GM21737 (cell line): Measurements from ENCODE around the gene B4GALT6.

Source experiments
- ATAC-seq: cut with Tn5 transposase; IDR thresholded peaks from one replicate; pipeline ENCODE4 v1.9.1; 2021; ENCODE audit warnings: mild to moderate bottlenecking, moderate library complexity; ENCODE audit not compliant: unreplicated experiment

Gene B4GALT6

GRCh38 chr18:31634331-31634713 lies 50.1 kb downstream of the B4GALT6 start:
- ATAC-seq = peak; percentile 97

- ATAC-seq = peak; percentile 14
These were observed 50.7 kb downstream of the B4GALT6 start for GRCh38 chr18:31633392-31634330.

GRCh38 chr18:31632356-31632755 lies 52.0 kb downstream of the B4GALT6 start:
- no peak for ATAC-seq

GRCh38 chr18:31631526-31631925 lies 52.9 kb downstream of the B4GALT6 start:
- ATAC-seq = no peak

GRCh38 chr18:31630549-31630948 lies 53.8 kb downstream of the B4GALT6 start:
- no peak for ATAC-seq

- no peak for ATAC-seq
These were observed 58.0 kb downstream of the B4GALT6 start for GRCh38 chr18:31626409-31626808.

GRCh38 chr18:31624892-31625640 lies 59.3 kb downstream of the B4GALT6 start:
- ATAC-seq = no peak

GRCh38 chr18:31619291-31619690 lies 65.1 kb downstream of the B4GALT6 start:
- no peak for ATAC-seq

GRCh38 chr18:31618801-31619200 lies 65.6 kb downstream of the B4GALT6 start:
- no peak for ATAC-seq

GRCh38 chr18:31617031-31617717 lies 67.2 kb downstream of the B4GALT6 start:
- no peak for ATAC-seq

GRCh38 chr18:31616586-31616985 lies 67.8 kb downstream of the B4GALT6 start:
- no peak for ATAC-seq

DNA sequence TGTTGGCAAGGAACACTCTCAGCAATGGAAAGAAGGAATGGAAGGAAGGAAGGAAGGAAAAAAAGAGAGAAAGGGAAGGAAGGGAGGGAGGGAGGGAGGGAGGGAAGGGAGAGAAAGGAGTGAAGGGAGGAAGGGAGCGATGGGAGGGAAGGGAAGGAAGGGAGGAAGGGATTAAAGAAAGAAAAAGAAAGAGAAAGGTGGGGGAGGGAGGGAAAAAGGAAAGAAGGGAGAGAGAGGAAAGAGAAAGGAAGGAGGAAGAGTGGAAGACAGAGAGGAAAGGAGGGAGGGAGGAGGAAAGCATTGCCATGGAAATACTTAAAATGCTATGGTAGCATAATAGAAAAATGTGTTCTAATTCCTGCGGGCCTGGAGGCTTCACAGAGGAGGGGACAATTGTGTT lies 70.3 kb downstream of the B4GALT6 start:
- no peak for ATAC-seq

DNA sequence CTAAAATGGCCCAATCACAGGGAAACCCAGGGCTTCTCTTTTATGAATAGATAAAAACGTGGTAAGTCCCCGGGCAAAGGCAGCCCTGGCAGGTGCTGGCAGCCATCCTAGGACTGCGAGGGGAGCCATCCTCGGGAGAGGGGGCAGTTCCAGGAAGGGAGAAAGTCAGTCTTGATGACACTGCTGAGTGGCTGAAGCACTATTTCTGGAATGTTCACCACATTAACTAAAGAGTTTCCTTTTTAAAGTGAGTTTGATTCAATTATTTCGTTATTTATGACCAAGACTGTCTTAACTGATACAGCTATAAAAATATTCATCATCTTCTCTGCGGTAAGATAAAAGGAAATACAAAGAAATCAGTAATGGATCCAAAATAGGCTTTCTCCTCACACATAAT lies 72.3 kb downstream of the B4GALT6 start:
- ATAC-seq = no peak

- ATAC-seq = no peak
These were observed 72.9 kb downstream of the B4GALT6 start for GRCh38 chr18:31611511-31611910.

- no peak for ATAC-seq
These were observed 73.8 kb downstream of the B4GALT6 start for GRCh38 chr18:31610286-31611205.

- no peak for ATAC-seq
These were observed 74.5 kb downstream of the B4GALT6 start for GRCh38 chr18:31609886-31610285.

DNA sequence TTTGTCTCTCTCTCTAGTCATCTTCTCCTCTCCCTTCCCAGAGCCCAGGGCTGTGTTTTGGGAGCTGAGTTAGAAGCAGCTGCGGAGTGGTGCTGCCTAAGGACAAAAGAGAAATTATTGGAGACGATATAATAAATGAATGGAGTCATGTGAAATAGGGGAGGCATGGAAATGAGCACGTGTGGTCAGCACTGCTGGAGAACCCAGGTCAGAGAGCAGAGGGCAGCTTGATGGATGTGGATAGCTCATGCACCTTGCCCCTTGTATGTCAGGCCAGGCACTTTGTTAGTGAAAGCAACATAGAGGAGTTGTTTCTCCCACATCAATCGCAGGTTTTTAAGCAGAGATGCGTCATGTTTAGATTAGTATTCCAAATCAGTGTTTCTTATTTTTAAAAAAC lies 77.0 kb downstream of the B4GALT6 start:
- ATAC-seq = no peak

DNA sequence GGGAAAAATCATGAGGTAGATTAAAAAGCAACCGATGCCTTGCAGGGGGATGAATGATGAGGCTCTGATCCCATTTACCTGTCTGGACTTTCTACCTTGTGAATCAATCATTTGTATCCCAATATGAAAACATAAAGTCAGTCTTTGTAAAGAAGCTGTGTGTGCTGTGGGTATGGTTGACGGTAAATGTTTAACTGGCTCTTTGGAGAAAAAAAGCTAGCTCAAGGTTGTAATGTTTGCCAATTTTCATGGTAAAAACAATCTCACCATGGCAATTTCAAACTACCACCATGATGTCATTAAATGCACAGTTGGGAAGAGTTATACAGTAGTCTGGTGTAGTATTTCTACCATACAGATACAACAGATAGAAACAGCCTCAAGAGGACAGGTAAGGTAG lies 78.1 kb downstream of the B4GALT6 start:
- no peak for ATAC-seq

- ATAC-seq = no peak
These were observed 81.1 kb downstream of the B4GALT6 start for GRCh38 chr18:31603315-31603714.

DNA sequence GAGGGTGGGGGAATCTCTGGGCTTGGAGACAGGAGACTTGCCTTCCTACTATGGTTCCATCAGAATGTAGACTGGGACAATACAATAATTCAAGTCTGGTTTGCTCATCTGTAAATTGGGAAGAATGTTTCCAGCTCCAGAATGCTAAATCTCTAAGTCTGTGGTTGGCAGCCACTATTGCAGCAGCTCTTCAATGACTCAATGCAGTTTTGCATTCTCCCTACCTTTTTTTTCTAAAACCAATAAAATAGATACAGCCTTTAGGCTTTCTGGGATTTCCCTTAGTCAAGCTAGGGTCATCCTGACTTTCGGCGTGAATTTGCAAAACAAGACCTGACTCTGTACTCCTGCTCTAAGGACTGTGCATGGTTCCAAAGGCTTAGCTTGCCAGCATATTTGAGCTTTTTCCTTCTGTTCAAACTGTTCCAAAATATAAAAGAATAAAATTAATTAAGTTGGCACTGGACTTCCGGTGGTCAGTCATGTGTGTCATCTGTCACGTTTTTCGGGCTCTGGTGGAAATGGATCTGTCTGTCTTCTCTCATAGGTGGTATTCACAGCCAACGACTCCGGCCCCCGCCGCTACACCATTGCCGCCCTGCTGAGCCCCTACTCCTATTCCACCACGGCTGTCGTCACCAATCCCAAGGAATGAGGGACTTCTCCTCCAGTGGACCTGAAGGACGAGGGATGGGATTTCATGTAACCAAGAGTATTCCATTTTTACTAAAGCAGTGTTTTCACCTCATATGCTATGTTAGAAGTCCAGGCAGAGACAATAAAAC lies 86.2 kb downstream of the B4GALT6 start:
- ATAC-seq = no peak
